ENCODE data around the gene SLC24A3.

- TF ChIP-seq FOXA1 (IDR thresholded peaks at IDR 0.05) (no peak), FOXM1 (IDR thresholded peaks at IDR 0.05; ENCODE audit: borderline replicate concordance) (no peak), TARDBP (IDR thresholded peaks at IDR 0.05) (no peak), SP1 (IDR thresholded peaks at IDR 0.05) (no peak), ARNT (IDR thresholded peaks at IDR 0.05) (no peak), ELF4 (IDR thresholded peaks at IDR 0.05) (no peak), FOXK2 (IDR thresholded peaks at IDR 0.05) (no peak), BHLHE40 (IDR thresholded peaks at IDR 0.05; ENCODE audit: borderline replicate concordance) (no peak), NFRKB (IDR thresholded peaks at IDR 0.05) (no peak), ZNF384 (IDR thresholded peaks at IDR 0.05) (no peak)
Measured at GRCh38 chr20:19620446-19620845, 408.0 kb downstream of the SLC24A3 start.
